ENCODE results near the gene POU6F2.

Gene POU6F2

DNA sequence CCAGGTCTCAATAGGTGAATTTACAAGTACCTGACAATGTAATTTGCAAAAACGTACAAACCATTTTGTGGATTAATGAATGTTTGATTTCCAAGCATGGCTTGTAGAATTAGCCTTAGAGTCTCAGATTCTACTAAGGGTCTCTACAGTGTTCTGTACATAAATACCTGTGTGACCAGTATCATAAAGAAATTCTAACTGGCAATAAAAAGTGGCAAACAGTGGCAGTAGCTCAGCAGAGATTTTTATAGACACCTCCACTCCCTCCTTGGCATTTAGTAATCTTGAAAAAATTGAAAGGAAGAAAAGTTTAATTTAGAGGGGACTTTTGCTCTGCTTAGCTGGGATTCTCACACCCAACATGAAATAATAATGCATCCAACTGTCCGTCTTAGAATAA lies 220.8 kb downstream of the POU6F2 start:
- no peak for DNase-seq

DNA sequence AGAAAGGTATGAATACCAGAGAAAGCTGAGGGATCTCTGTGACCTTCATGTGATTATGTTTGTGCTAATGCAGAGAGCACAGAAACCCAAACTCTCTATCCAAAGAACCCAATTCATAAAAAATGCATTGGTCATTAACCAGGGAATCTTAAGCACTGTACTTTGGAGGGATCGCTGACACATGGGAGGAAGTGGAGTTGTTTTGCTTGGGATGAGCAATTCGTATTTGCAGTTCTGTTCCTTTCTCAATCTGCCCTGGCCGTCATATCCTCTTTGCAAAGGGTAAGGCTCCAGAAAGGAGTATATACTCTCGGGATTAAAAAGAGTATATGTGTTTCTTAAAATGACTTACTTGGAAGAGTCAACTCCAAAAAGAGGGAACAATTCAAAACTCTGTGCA lies 221.3 kb downstream of the POU6F2 start:
- DNase-seq: no peak

DNA sequence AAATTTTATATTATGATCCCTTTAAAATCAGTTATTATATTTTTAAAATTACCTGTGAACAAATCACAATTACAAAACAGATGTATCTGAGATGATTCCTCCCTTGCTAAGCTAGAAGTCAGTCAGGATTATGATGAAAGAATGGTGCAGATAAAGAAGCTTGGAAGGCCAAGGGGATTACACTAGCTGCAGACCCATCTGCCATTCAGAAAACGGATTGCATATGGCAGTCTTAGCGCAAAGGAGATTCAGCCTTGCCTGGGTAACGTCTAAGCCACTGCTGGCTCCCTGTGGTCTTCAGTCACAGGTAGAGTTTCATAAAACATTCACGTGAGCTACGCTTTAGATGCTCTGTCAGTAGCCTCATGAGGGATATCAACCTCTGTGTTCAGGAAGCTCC lies 222.2 kb downstream of the POU6F2 start:
- no peak for DNase-seq

DNA sequence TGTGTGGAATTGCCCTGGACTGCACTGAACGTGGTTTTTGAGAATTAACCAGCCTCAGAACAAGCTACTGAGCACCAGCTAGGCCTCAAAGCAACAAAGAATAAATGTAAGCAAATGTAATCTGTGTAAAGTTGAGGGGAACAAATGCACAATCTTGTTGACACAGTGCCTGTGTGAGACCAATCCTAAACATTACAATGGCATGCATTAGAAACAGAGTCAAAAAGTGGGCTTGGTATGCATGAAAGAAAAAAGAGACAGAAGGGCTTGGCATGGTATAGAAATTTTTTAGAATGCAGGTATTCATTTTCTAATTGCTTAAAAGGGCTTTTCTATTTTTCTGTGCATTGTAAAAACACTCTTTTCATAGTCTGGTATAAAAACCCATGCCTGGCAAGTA lies 224.3 kb downstream of the POU6F2 start:
- DNase-seq: no peak

DNA sequence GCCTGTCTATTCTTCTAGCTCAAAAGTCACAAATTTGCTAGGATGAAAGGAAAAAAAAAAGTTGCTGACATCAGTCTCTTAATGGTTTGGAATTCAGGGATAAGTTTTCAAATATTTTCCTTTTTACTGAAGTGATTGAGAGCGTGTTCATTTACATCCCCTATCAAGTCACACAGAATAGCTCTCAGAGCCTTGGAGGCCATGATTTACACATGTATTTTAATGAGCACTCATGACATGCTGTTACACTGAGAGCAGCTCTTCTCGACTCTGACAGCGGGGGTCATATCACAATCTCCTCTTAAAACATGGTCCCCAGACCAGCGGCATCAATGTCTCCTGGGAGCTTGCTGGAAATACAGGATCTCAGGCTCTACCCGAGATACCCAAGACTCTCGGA lies 232.7 kb downstream of the POU6F2 start:
- no peak for DNase-seq

DNA sequence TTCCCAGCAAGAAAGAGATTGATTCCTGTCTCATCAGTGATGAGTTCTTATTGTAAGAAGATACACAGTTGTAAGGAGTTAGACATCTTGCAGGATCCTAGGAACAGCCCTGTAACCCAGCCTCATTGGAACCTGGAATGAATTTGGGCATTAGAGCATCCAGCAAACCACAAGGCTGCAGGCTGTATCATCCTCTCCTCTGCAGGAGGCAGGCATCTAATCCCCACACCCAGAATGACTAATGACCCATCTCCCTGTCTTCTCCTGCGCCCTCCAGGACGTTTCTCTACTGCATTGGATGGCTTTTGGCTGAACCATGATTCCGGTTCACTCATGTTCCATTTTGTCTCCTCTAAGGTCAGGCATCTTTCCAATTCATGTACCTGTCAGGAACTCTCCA lies 233.9 kb downstream of the POU6F2 start:
- no peak for DNase-seq

DNA sequence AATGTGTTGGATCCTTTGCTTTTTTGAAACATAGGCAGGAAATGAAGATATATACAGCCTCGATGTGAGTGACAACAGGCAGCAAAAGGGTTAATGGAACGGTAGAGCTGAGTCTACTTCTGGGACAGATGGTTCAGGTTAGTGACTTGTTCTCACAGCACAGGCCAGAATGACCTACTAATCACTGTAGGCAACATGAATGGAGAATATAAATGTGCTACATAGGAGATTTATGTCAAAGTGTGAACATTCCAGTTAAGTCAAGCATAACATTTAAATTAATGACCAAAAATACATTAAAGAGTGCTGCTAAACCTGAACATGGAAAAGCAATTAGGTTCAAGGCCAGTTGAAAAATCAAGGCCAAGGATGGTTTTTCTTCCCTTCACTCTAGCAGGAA lies 235.2 kb downstream of the POU6F2 start:
- no peak for DNase-seq

DNA sequence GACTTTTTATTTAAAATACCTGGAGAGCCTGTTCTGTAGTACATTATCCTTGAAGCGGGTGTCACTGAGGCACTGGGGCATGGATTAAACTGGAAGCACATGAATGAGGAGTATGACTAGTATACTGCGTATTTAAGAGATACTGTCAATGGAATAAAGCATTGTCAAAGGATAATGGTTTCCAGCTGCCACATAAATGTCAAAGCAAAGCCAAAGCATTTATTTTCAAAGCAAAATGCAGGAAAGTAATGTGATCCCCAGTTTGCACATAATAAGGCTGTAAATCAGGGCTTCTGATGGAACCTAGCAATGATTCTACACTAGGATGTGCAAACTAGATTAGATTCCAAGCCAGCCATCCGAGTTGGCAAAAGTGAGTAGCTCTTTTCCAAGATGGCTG lies 240.1 kb downstream of the POU6F2 start:
- no peak for DNase-seq

DNA sequence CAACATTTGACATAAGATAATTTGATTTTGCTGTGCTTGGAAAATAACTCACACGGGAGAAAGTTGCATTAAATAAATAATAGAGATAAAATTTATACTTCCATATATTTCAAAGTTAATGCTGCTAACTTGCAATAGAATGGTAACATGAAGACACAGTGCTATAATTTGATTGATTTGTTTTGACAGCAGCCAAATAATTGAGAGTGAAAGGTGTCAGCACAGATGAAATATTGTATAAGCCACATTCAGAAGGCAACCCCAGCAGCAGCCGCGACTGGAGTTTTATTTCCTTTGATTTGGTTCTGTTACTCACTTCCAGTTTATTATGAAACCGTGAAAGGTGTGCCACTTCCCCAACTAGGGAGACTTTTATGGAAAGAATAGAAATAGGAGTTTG lies 242.2 kb downstream of the POU6F2 start:
- DNase-seq: no peak

DNA sequence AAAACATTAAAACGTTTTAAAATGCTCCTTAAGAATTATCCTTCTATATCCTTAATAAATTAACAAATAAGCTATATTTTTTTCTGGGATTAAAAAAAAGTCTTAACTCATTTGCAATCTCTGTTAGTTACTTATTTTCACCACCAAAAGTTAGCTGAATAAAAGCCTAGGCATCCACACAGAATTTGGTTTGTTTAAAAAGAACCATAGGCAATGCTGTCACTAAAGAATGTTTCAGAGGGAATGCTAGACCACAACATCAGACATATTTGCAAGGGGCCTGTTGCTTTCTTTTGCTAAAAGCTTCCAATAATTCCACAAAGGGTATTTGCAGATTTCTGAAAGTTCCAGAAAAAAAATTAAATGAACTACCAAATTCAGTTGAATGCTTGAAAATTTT lies 244.2 kb downstream of the POU6F2 start:
- no peak for DNase-seq

DNA sequence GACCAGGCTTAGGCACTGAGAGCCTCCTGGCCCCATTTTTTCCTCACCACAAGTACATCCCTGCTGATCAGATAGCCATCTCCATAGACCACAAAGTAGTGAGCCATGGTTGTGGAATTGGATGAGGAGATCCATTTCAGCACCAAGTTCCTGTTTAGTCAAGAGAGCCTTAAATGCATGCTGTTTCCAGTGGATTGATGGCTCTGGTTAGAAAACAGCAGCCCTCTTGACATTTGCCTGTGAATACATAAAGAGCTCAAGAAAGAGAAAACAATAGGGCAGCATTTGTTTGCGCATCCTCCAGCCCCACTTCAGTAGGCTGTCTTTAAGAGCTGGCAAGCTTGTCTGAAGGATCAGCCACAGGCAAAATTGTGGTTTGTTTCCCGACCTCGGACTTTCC lies 251.2 kb downstream of the POU6F2 start:
- no peak for DNase-seq

DNA sequence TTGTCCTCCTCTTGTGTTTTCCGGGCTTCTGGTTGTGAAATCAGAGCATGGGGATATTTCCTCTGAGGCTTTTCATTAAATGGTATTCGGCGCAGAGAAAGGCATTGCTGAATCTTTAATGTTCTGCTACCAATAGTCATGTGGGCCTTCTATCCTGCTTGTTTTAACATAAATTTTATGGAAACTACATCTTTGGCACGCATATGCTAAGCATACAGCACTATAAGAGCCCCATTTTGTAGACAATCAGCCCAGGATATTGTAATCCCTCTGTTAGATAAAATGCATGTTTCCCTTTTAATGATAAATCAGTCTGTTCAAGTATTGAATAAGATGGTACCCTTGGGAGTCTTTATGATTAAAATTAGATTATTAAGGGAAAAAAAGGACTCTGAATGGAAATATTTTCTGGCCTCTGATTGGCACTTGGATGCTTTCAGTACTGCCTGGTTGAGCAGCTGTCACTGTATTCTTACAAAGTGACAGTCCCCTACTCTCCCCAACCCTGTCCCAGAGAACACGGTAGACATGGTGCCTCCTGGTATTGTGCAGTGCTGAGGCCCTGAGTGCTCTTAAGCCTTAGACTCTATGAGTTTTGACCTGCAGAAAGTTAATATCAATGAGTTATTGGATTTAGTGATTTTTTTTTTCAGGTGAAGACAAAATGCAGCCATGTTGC lies 256.3 kb downstream of the POU6F2 start:
- DNase-seq: no peak

DNA sequence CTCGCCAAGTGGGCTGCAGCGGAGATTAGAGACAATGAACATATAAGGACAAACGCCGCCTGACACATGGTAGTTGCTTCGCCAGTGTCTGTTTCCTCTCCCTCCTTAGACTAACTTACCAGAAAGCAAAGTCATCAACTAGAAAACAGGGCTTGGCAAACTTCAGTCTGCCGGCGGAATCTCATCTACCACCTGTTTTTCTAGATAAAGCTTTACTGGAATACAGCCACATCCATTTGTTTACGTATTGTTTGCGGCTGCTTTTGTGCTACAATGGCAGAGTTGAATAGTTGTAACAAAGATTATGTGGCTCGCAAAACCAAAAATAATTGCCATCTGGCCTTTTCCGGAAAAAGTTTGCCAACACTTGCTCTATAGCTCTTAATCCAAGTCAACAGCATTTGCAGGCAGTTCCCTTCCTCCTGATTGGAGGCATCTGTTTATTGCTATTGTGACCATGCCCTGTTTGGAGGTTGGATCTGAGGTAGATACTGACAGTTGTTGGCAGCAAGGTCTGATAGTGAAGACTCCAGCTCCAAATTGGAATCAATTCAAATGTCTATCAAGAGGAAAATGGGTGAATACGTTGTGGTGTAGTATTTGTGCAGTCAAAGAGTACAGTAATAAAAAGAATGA lies 260.6 kb downstream of the POU6F2 start:
- no peak for DNase-seq

DNA sequence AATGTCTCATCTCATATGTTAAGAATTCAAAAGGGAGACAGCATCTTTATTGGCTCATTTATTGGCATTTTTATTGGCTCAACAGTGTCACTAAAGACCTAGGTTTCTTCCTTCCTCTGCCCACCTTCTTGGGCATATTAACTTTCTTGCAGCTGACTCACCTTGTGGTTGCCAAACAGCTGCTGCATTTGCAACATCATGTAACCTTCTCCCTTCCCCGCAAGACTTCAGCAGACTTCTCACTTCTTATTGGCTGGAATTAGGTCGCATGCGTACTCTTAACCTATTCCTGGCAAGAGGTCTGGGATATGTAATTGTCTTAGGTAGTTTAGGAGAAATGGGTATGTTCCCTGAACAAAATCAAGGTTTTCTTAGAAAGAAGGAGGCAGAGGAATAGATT lies 263.2 kb downstream of the POU6F2 start:
- DNase-seq: no peak

DNA sequence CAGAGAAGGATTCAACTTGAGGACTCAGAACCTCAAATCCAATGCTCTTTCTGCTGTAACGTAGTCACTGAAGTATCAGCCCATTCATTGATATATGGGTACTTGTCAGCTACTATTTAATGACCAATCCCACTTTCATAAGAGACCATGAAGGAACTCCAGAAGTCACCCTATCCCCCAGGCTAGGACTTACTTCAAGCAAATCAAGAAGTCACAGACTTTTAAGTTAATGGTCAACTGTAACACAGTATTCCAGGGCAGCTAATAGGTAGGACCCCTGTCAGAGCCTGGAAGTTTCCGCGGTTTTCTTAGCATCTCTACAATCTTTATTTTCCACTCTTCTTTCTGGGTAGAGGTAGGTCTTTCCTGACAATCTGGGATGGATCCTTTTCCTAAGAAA lies 269.9 kb downstream of the POU6F2 start:
- DNase-seq: no peak

DNA sequence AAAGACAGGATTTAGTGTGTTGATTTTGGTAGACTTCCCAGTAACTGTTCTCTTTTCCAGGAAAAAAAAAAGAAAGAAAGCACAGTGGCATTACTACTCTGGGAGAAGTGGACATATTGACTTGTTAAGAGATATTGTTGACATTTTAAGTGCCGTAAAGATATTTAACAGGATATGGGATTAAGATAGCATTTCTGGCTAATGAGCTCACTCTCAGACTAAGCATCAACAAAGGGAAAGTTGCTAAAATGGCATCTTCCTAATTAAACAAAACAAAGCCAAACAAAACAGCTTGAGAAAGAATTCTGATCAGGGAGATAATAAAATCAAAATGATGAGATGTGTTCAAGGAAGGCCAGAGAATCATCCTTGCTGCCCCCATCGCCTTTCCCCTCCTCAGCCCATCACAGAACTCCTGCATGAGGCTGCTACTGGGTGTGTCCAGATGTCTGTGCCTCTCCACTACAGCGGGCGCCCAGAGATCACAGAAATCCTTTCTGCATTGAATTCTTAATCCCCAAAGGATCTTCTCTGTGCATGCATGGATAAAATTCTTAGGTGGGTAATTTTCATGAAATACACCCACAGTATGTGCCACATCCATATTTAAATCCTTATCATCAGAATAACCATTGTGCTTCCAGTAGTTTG lies 270.5 kb downstream of the POU6F2 start:
- DNase-seq: no peak

DNA sequence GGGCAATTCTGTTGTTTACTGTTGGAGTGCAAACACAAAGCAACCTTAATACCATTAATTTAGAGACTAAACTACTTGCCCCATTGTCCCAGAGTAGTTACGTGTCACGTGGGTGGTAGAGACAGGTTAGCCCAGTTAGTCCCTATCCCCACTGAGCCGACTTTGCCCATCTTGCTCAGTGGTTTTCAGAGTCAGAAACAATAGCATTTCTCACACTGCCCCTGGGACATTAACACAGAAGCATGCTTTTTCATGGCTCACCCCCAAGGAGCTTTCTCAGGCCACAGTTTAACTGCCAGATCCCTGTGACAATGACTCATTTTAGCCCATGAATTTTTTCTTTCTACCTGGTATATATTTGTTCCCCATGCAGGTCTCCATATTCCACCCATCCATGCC lies 271.0 kb downstream of the POU6F2 start:
- no peak for DNase-seq

DNA sequence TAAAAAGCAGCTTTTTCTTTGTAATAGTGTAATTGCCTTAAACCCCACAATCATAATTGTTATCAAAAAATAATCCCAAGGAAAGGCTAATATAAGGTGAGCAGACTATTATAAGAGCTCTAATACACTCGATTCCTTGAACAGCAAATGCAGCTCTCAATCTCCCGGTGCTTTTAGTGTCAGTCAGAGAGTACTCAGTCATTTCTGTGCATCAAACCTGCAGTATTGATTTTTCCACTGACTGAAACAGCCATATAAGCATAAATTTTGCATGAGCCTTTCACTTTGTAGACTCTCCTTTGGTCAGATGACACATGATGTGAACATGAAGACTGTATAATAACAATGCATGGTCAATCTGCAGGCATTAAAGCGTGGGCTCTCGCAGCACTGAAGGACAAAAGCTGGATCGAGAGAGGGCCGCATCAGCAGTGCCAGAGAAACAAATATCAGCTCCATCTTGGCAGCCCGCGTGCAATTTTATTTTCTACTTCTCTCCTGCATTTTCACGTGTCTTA lies 272.0 kb downstream of the POU6F2 start:
- no peak for DNase-seq

DNA sequence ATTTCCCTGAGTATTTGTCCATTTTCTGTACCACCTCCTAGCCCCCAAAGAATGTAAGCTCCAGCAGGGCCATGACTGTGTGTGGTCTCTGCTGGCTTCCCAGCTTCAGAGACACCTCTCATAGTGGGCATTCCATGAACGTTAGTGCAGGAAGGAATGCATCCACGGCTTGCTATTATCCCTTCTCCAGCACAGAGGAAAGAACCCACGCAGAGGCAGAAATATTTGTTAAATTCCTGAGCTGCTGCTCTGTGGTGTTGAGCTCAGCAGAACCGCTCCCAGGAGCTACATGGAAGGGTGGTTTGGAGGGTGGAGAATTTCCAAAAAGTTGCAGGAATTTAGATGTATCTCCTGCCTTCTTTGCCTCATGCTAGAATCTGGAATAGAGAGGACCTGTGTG lies 275.2 kb downstream of the POU6F2 start:
- no peak for DNase-seq

DNA sequence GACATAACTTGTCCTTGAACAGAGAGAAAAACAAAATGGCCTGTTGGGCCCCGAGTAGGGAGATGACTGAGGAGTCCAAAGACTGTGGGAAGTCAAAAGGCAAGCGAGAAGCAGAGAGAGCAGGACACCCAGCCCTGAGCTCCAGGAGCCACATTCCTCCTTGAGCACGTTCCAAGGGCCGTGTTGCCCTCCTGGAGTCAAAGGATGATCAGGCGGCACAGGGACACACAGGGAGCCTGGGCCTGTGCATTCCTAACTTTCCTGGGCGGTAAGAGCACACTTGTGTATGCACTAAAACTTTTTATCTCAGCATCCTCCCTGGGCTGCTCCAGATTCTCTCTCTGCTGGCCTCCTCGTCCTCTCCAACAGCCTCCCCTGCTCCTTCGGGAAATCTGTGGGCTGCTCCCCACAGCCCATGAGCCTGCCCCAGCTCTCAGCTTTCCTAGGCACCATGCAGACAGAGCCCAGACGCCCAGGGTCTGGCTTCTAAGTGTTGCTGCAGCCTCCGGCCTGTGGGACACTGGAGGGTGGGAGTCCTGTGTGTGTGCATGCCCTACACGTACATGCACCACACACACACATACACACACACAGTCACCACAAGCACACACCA lies 281.8 kb downstream of the POU6F2 start:
- DNase-seq: no peak

DNA sequence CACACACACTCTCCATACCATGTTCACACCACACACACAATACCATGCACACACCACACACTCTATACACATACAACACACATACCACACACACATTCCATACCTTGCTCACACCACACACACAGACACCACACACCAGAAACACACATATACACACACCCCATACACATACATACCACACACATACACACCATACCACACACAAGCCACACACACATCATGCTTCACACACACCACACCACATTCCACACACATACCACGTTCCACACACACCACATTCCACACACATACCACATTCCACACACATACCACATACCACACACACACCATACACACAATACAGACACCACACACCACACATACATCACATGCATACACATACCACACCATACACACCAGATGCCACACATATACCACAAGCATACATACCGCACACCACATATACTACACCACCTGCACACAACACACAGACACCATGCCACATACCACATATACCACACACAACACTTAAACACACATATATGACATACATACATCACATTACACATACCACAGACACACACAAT lies 282.7 kb downstream of the POU6F2 start:
- no peak for DNase-seq

DNA sequence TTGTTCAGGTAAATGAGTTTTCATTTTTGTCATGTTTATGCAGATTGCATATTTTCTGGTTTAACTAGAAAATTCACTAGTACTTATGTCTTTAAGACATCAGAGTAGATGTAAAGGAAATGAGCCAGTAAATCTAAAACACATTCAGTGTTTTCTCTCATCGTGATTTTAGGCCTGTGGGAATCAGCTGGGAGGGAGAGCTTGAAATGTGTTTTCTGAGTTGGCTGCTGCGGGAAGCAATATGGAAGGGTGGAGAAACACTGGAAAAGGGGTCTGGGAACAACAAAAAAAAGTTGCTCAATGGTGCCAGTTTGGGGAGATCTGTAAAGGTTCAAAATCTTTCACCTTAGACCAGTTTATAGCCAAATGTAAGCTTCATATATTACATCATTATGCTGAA lies 284.1 kb downstream of the POU6F2 start:
- DNase-seq: no peak
